Heart right ventricle (tissue), 16 donors: Measurements from ENCODE around the gene RLN3. TPM values are rescaled to one million over a fixed set of nuclear protein-coding genes. Genes with fewer than 3 reads are reported as not detected.

Source experiments
- ATAC-seq, 8 donors: fragments of 200-7000 bp; cut with Tn5 transposase; one replicate each; pipeline ENCODE4 v1.9.1; 2020; ENCODE audit warnings: mild to moderate bottlenecking in 8 of 8, moderate library complexity in 8 of 8, moderate number of reproducible peaks in 1 of 8
- DNase-seq, 2 donors: peaks; one replicate each; pipeline ENCODE4 v3.0.0-alpha.2; 2020
- H3K27ac ChIP-seq, 10 donors: fragments of 200-600 bp; sonication (generic) in 2 of 10; one replicate each; pipeline versions ENCODE4 v1.5.0 to v1.8.0; 2020 to 2022; ENCODE audit warnings: mild to moderate bottlenecking in 3 of 10
- H3K27me3 ChIP-seq, 7 donors: fragments of 200-600 bp; one replicate each; pipeline ENCODE4 v1.8.0; 2021 to 2022; ENCODE audit warnings: mild to moderate bottlenecking in 2 of 7
- H3K36me3 ChIP-seq, 9 donors: fragments of 200-600 bp; sonication (generic) in 1 of 9; one replicate each; pipeline versions ENCODE4 v1.5.0 to v1.8.0; 2020 to 2022; ENCODE audit warnings: mild to moderate bottlenecking in 2 of 9
- H3K4me1 ChIP-seq, 9 donors: fragments of 200-600 bp; sonication (generic) in 1 of 9; one replicate each; pipeline versions ENCODE4 v1.5.0 to v1.8.0; 2020 to 2022; ENCODE audit warnings: mild to moderate bottlenecking in 4 of 9
- H3K4me3 ChIP-seq, 10 donors: fragments of 200-600 bp; sonication (generic) in 2 of 10; one replicate each; pipeline versions ENCODE4 v1.5.0 to v1.8.0; 2020 to 2022; ENCODE audit warnings: mild to moderate bottlenecking in 7 of 10, moderate library complexity in 2 of 10
- H3K9me3 ChIP-seq, 11 donors: fragments of 200-600 bp in 10 of 11; sonication (generic) in 2 of 11; one replicate each; pipeline versions ENCODE4 v1.5.0 to v1.8.0; 2013 to 2022; ENCODE audit warnings: mild to moderate bottlenecking in 2 of 11, control low read depth in 1 of 11, moderate library complexity in 1 of 11
- WGBS, 2 donors: extraction: QIAGEN DNeasy Blood & Tissue Kit; methylation state at CpG; one replicate each; pipeline ENCODE4 v1.1.7; 2013; ENCODE audit warnings: inconsistent platforms in 1 of 2; 5-methylcytosine and 5-hydroxymethylcytosine counted together
- intact Hi-C, 10 donors: fragments of 100-400 bp; cut with DNase I; formaldehyde crosslinking; loops; one replicate each; pipeline versions ENCODE4 v1.11.1 to v1.14.2; 2022
- polyA plus RNA-seq, 2 donors: library from polyadenylated mRNA; stranded (reverse); fragments of 200-250 nt; gene quantifications; one replicate each; pipeline ENCODE4 v1.2.3, GENCODE V29; 2013
- total RNA-seq, 10 donors: library from RNA; stranded (reverse); fragmentation: NEBNext Ultra II Directional in 3 of 10; extraction: Animal tissue kit (Norgen Biotek cat#: 25700) in 3 of 10; gene quantifications; one replicate each; pipeline versions ENCODE4 v1.2.1 to v1.2.4, GENCODE V29; 2021 to 2023
- TF ChIP-seq, protein P1 (sequence below), 9 donors: fragments of 200-600 bp; sonication (generic) in 2 of 9; IDR thresholded peaks; one replicate each; pipeline versions ENCODE4 v1.5.0 to v1.8.0; 2021 to 2022; ENCODE audit warnings: antibody characterized with exemption in 9 of 9, mild to moderate bottlenecking in 5 of 9, moderate library complexity in 1 of 9
- donor health status: Arrhythmogenic right ventricular cardiomyopathy.
- donor health status: ischemic (EF 13 %, LVEDD 7.1; RV severe dilation, severe dysfunction).
- donor health status: healthy with polysubstance abuse.
- donor health status: DM: no; HTN: yes; CAD: no.
- donor health status: DM: no; HTN: no; CAD: no.
- donor health status: ischemic (EF 25% LVEDD 6.9; RV normal size, moderate dysfunction).
- donor health status: ischemic (EF 25% LVEDD 5.7; RV mildly dilated, moderate dysfunction).
- donor health status: healthy.
- donor health status: DM: yes; HTN: yes; CAD: no.
- donor health status: Ischemic cardiomyopathy.
- donor health status: ischemic (EF 35%, LVEDD 5.7; RV mildly dilated, moderate dysfunction).
- donor health status: nonischemic (EF 11% LVEDD 7.7; RV severe dilation, severe dysfunction).
- donor health status: DM: yes; HTN: yes; CAD: no.
- donor health status: PGD.
- donor health status: ischemic (EF 29% LVEDD 5.4; RV normal size, mild dysfunction).
- donor health status: nonischemic (EF 23%, LVEDD 6.1; RV moderate dilation, normal function).

Gene RLN3
- total and polyA plus RNA-seq, 12 donors: not detected

DNA sequence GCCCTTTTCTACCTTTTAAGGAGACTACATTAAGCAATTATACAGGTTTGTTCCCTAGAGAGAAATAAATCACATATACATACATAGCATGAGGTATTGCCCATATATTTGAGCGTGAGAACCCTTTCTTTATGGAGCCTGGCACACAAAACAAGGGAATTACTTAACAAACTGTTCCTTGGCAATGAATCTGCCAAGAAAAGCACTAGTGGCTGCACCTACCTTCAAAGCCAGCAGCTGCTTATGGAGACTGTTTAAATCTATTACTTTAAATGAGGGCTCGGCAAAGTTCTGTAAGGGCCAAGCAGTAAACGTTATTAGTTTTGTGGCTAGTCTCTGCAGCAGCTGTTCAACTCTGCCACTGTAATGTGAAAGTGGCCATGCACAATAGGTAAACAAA lies 28.9 kb upstream of the RLN3 start:
- no peak overlapping the region for H3K4me3 ChIP-seq
- H3K27me3 ChIP-seq: no peaks in the 10 kb centered on the region
- WGBS, 2 donors: 98 to 100% methylated on average over 3 of the region's 3 CpGs
- peaks cover 0 to 32% (median 0%) of the 10 kb centered on the region in 9 donors for H3K36me3 ChIP-seq
- peaks cover 14 to 42% (median 27%) of the 10 kb centered on the region in 9 donors for H3K4me1 ChIP-seq
- H3K9me3 ChIP-seq: peaks cover 0 to 10% (median 7%) of the 10 kb centered on the region in 11 donors
- intact Hi-C loops: no loop called here
- DNase-seq (no peak), ATAC-seq (no peak)
- TF ChIP-seq, protein P1, sequence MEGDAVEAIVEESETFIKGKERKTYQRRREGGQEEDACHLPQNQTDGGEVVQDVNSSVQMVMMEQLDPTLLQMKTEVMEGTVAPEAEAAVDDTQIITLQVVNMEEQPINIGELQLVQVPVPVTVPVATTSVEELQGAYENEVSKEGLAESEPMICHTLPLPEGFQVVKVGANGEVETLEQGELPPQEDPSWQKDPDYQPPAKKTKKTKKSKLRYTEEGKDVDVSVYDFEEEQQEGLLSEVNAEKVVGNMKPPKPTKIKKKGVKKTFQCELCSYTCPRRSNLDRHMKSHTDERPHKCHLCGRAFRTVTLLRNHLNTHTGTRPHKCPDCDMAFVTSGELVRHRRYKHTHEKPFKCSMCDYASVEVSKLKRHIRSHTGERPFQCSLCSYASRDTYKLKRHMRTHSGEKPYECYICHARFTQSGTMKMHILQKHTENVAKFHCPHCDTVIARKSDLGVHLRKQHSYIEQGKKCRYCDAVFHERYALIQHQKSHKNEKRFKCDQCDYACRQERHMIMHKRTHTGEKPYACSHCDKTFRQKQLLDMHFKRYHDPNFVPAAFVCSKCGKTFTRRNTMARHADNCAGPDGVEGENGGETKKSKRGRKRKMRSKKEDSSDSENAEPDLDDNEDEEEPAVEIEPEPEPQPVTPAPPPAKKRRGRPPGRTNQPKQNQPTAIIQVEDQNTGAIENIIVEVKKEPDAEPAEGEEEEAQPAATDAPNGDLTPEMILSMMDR (IDR thresholded peaks at IDR 0.05): no peak
- H3K27ac ChIP-seq: no peak overlapping the region

DNA sequence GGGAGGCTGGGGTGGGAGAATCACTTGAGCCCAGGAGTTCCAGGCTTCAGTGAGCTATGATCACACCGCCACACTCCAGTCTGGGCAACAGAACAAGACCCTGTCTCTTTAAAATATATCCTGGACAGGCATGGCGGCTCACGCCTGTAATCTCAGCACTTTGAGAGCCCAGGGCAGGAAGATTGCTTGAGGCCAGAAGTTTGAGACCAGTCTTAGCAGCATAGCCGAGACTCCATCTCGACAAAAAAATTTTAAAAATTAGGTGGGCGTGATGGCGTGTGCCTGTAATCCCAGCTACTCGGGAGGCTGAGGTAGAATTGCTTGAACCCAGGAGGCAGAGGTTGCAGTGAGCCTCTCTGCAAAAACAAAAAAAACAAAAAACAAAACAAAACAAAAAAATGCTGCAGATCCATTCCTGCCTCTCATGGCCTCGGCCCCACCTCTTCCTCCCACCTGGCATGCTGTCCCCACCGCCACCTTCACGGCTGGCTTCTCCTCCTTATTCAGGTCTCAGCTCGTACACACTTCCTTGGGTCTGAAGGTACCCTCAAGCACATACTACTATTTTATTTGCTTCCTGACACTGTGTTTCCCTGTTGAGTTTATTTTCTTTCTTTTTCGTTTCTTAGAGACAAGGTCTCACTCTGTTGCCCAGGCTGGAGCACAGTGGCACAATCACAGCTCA lies 27.1 kb upstream of the RLN3 start:
- 87 to 88% methylated on average over 13 of the region's 13 CpGs for WGBS, 2 donors
- Histone ChIP-seq H3K36me3 (peaks cover 0 to 26% (median 0%) of the 10 kb centered on the region in 9 donors), H3K4me1 (peaks cover 11 to 46% (median 34%) of the 10 kb centered on the region in 9 donors), H3K9me3 (peaks cover 0 to 10% (median 7%) of the 10 kb centered on the region in 11 donors), H3K4me3 (no peak overlapping the region), H3K27me3 (no peaks in the 10 kb centered on the region), H3K27ac (no peak overlapping the region)
- ATAC-seq: no peak
- TF ChIP-seq, protein P1 (IDR thresholded peaks at IDR 0.05): no peak
- intact Hi-C loops: loop anchor here in 2 of 10 donors (10.0 kb wide), 1 partner anchor 46 kb away; the partner anchor contains the start of gene DCAF15 (in 2 of the 2)
- DNase-seq: no peak

- 57 to 65% methylated on average over 13 of the region's 13 CpGs for WGBS, 2 donors
- H3K4me1 ChIP-seq: peaks cover 11 to 51% (median 35%) of the 10 kb centered on the region in 9 donors
- intact Hi-C loops: loop anchor here in 2 of 10 donors (10.0 kb wide), 1 partner anchor 48 kb away; the partner anchor contains the start of gene DCAF15 (in 2 of the 2)
- H3K27me3 ChIP-seq: no peaks in the 10 kb centered on the region
- peaks cover 0 to 18% (median 0%) of the 10 kb centered on the region in 9 donors for H3K36me3 ChIP-seq
- DNase-seq (no peak), ATAC-seq (no peak)
- TF ChIP-seq, protein P1 (IDR thresholded peaks at IDR 0.05): no peak
- H3K4me3 ChIP-seq: no peak overlapping the region
- H3K9me3 ChIP-seq: peaks cover 0 to 10% (median 7%) of the 10 kb centered on the region in 11 donors
- peak overlapping the region in 9 of 10 donors; percentile 43 to 100 (median 98) for H3K27ac ChIP-seq
Observed at GRCh38 chr19:14002571-14003250, 25.2 kb upstream of the RLN3 start.

DNA sequence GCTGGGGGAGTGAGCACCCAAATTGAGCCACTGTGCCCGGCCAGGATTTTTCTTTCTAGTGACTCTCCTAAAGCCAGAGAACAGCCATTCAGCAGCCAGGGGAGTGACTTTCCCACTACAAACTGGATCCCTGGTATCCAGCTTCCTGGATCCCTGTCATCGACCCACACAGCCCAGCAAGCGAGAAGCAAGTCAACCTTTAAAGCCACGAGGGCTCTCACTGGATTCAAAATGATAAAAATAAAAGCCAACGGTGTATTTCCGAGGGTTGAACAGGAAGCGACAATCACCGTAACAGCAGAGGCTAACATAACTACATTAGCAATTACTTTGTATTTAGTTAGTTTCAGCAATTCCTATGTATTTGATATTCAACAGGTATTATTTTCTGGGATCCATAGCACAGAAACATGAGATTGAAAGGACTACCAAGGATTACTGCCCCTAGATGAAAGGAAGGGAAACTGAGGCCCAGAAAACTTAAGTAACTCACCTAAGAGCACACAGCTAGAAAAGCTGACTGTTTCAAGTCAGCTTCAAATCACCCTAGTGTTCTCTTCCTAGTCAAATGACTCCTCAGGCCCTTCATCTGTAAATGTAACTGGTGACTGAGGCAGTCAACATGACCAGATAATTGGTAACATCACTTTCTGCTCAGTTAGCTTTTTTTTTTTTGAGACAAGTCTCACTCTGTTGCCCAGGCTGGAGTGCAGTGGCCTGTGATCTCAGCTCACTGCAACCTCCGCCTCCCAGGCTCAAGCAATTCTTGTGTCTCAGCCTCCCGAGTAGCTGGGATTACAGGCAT lies 24.5 kb upstream of the RLN3 start:
- H3K9me3 ChIP-seq: peaks cover 0 to 10% (median 7%) of the 10 kb centered on the region in 11 donors
- ATAC-seq (no peak), DNase-seq (no peak)
- H3K4me1 ChIP-seq: peaks cover 11 to 51% (median 35%) of the 10 kb centered on the region in 9 donors
- TF ChIP-seq, protein P1 (IDR thresholded peaks at IDR 0.05): no peak
- H3K27me3 ChIP-seq: no peaks in the 10 kb centered on the region
- H3K36me3 ChIP-seq: peaks cover 0 to 17% (median 0%) of the 10 kb centered on the region in 9 donors
- intact Hi-C loops: loop anchor here in 3 of 10 donors (2.0 to 10.0 kb wide), 2 partner anchors 27 to 49 kb away; partner anchors contain the start of gene DCAF15 (in 2 of the 3)
- no peak overlapping the region for H3K4me3 ChIP-seq
- peak overlapping the region; percentile 18 to 100 (median 97) for H3K27ac ChIP-seq
- 34% methylated on average over 10 of the region's 10 CpGs for WGBS, 2 donors
